Glomerular endothelial cell (primary cell): Measurements from ENCODE around the gene ACTR5. TPM values are rescaled to one million over a fixed set of nuclear protein-coding genes. Genes with fewer than 3 reads are reported as not detected.

Experiments
- DNase-seq: peaks from one replicate; pipeline ENCODE4 v3.0.0-alpha.2; 2011; ENCODE audit warnings: low read depth, low spot score; ENCODE audit errors: extremely low read depth
- total RNA-seq: library from RNA; depleted of rRNA; stranded (reverse); fragments of >200 nt; gene quantifications from 2 replicates; pipeline ENCODE4 v1.2.3, GENCODE V29; 2015

The ACTR5 gene
- total RNA-seq, 1 donor from 2014 or later, result 11.0 TPM

- no peak for DNase-seq
Measured at GRCh38 chr20:38728911-38729642, 19.2 kb upstream of the ACTR5 start.

DNA sequence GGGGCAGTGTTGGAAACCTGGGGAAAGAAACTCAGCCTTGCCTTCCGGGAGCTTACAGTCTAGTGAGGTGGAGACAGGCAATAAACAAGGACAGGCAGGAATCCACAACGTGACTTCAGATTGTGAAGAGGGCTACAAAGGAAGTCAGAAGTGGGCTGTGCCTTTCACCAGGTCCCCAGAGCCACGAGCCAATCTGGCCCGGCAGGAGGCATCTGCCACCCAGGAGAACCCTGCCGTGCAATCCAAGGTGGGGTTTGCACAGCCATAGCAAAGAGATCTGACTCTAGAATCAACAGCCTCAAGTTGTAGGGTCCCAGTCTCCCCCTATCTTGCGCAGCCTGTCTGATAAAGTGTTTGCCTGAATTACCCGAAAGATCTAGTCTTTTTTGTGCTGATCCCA is 18.5 kb upstream of the ACTR5 start:
- DNase-seq, result no peak

- no peak for DNase-seq
Measured at GRCh38 chr20:38730167-38730988, 17.9 kb upstream of the ACTR5 start.

DNA sequence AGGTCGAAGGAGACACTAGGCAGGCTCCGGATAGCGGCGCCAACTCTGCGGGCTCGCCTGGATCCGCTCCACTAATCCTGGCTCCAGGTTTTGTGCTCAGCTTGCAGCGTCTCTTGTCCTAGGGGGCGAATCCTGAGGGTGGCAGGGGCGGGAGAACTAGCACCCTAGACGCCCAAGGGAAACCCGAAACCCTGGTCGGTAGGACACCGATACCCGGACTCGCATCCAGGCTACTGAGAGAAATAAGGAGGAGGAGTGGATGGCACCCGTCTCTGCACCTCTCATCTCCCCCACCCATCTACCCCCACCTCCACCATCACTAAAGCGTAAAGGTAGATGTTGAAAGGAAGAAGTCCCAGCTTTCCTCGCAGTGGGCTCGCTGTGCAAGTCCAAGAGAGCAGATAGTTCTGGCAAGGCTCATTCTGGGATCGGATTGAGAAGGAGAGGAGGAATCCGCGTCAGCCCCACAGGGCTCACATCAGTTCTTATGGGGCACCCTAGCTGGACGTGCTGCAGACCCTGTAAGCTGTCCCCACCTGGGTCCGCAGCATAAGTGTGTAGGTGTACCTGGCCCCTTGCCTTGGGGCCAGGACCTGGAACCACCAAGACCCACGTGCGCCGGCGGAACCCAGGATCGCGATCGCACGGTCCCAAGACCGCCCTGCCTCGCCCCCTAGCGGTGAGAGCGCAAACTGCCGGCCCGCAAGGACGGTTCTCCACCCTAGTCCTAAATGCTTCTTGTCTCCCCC is 17.1 kb upstream of the ACTR5 start:
- no peak for DNase-seq

DNA sequence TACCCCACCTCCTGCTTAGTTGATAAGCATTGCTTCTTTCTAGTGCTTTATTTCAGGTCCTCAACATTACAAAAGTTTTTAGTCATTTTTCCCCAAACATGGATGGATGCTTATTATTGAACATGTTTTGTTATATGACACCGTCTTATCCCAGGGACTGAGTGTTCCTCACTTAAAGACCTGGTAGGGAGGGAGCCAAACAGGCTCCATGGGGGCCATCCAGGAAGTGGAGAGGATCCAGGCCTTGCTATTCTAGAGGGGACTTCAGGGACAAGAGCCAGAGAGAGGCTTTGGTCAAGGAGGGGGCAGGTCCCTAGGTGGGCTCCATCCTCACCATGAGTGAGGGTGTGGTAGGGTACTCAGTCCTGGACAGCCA is 16.5 kb upstream of the ACTR5 start:
- DNase-seq, result no peak

DNA sequence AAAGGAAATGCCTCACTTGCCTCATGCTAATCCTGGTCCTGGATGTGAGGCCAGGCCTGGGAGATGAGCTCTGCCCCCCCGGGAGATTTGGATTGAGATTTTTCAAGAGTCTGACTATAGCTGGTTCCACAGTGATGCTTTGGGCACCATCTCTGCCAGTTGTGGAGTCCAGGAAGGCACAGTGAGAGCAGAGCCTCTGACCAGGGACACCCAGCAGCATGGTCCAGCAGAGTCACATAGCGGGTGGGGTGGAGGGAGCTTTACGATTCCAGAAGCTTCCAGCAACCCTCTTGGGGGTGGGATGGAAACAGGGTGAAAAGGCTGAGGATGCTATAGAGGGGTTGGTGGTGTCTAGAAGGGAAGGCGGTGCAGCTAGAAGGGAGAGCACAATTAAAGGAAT is 15.3 kb upstream of the ACTR5 start:
- no peak for DNase-seq

DNA sequence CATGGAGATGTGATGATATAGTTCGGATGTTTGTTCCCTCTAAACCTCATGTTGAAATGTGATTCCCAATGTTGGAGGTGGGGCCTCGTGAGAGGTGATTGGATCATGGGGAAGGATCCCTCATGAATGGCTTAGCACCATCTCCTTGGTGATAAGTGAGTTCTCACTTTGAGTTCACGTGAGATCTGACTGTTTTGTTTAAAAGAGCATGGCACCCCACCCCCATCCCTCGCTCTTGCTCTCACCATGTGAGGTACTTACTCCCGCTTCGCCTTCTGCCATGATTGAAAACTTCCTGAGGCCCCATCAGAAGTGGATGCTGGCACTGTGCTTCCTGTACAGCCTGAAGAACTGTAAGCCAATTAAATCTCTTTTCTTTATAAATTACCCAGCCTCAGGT is 13.1 kb upstream of the ACTR5 start:
- DNase-seq, result no peak

DNA sequence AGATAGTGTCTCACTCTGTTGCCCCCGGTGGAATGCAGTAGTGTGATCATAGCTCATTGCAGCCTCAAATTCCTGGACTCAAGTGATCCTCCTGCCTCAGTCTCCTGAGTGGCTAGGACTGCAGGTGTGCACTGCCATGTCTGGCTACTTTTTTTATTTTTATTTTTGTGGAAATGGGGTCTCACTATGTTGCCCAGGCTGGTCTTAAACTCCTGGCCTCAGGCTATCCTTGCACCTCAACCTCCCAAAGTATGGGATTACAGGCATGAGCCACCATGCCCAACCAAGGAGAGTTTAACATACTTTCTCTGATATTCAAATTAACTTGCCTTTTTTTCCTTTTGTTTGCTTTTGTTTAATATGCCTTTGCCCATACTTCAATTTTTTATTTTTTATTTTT is 10.4 kb upstream of the ACTR5 start:
- no peak for DNase-seq

DNA sequence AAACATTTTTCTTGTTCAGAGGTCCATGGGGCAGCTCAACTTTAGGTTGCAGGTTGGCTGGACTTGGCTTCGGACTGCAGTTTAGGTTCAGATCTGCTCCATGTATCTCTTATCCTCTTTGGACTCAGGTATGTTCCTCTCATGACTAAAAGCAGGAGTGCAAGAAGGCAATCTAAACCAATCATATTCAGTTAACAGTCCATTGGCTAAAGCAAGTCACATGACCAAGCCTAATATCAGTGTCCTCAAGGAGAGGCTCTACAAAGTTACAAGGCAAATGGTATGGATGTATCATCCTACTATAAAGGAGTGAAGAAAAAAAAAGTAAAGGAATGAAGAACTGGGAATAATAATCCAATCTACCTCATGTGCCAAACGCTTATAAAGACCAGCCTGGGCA is 2.5 kb upstream of the ACTR5 start:
- DNase-seq, result no peak

GRCh38 chr20:38747495-38748096 is 664 bp upstream of the ACTR5 start:
- DNase-seq, result no peak

DNA sequence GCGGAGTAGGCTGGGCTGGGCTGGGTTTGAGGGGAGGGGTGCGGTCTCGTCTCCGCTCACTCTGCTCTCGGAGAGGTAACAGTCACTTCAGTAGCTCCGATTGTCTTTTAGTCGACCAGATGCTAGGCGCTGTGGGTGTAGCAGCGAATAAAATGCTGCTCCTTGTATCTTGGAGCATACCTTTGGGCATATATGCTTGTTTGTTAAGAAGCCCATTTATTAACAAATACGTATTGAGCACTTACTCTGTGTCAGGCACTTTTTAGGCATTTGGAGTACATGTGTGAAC is 545 bp downstream of the ACTR5 start:
- DNase-seq, result no peak

- DNase-seq, result no peak
Measured at GRCh38 chr20:38751360-38751976, 3.2 kb downstream of the ACTR5 start.

GRCh38 chr20:38752029-38752428 is 3.8 kb downstream of the ACTR5 start:
- no peak for DNase-seq

DNA sequence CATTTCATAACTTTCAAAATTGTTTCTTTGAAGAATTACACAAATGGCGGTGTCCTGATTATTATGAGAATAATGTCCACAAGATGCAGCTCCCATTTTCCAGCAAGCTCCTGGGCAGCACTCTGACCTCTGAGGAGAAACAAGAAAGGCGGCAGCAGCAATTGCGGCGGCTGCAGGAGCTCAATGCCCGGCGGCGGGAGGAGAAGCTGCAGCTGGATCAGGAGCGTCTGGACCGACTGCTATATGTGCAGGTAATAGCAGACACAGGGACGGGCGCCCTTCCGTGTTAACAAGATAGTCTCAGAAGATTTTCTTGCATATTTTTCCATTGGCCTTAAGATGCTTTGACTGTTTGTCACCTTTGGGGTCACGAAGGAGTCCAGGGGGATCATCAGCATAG is 6.7 kb downstream of the ACTR5 start:
- DNase-seq, result no peak

- no peak for DNase-seq
Measured at GRCh38 chr20:38755324-38755910, 7.2 kb downstream of the ACTR5 start.

GRCh38 chr20:38757145-38757775 is 9.0 kb downstream of the ACTR5 start:
- DNase-seq, result peak; percentile 48

DNA sequence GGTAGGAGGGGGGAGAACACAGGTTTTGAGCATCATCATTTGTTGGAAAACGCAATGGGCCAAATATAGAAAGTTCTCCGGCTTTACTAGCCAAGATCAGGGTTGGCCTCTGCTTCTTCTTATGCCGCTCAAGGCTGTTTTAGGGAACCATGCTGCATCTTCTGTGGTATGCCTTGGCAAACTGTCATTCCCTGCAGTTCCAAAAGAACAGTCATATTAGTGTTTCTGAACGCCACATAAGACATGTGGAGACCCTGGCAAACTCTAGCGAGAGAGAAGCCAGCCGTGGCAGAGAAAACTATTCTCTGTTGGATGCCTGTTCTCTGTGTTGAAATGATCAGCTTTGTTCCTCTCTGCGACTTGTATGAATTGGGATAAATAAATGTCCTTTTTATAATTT is 10.8 kb downstream of the ACTR5 start:
- DNase-seq, result no peak

GRCh38 chr20:38760978-38761377 is 12.7 kb downstream of the ACTR5 start:
- DNase-seq, result no peak

DNA sequence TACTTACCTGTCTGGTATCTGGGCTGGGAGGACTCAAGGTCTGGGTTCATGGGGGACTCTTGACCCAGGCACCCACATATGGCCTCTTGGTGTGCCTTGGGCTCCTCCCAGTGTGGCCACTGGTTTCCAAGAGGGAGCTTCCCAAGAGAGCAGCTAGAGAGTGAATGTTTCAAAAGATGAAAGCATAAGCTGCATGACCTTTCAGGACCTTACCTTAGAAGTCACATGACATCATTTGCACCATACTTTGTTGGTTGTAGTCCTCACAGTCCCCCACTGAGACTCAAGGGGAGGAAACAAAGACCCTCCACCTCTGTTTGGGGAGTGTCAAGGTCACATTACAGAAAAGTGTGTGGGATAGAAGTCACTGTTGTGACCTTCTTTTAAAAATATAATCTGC is 13.9 kb downstream of the ACTR5 start:
- no peak for DNase-seq

- no peak for DNase-seq
Measured at GRCh38 chr20:38763616-38764015, 15.4 kb downstream of the ACTR5 start.
